GM12878 (cell line): ENCODE measurements around the gene TMBIM6. TPM values are rescaled to one million over a fixed set of nuclear protein-coding genes. Genes with fewer than 3 reads are reported as not detected.

ENCODE experiments used
- ATAC-seq: fragments of 200-7000 bp; cut with Tn5 transposase; 3 replicates; pipeline ENCODE4 v1.9.1; 2020; ENCODE audit warnings: mild to moderate bottlenecking, moderate library complexity
- BruUV-seq: library from RNA; stranded (reverse); fragments of 400-500 nt; replicated peaks from 2 replicates; lab custom pipeline; 2021; lab: Mats Ljungman, UMichigan
- CTCF ChIA-PET: fragments of 300-600 bp; sonication (Branson Sonifier 250); formaldehyde crosslinking; extraction: SDS; loops from one replicate; lab custom pipeline; 2021; ENCODE audit warnings: inconsistent platforms; lab: Yijun Ruan, JAX
- POLR2A ChIA-PET: fragments of 350-600 bp; formaldehyde crosslinking; extraction: SDS; loops from one replicate; lab custom pipeline; 2021; ENCODE audit warnings: inconsistent platforms; lab: Charles Lee
- RAD21 ChIA-PET: fragments of 300-600 bp; sonication (Branson Sonifier 250); formaldehyde crosslinking; loops from one replicate; lab custom pipeline; 2023; ENCODE audit warnings: antibody characterized with exemption; ENCODE audit not compliant: unreplicated experiment; lab: Charles Lee
- SMC1A ChIA-PET: fragments of 300-600 bp; sonication (Branson Sonifier 250); formaldehyde crosslinking; loops from one replicate; lab custom pipeline; 2023; ENCODE audit not compliant: unreplicated experiment, uncharacterized antibody; lab: Charles Lee
- DNase-seq: peaks from one replicate; pipeline ENCODE4 v3.0.0-alpha.2; 2011; ENCODE audit warnings: low read depth, low spot score
- FAIRE-seq: peaks from 3 replicates; lab custom pipeline; 2011; peaks lifted over from hg19 to GRCh38; lab: Jason Lieb, UNC
- H2AFZ ChIP-seq: 2 replicates; pipeline ENCODE4 v1.6.0; 2011; ENCODE audit warnings: low read depth, low read length, control low read depth; ENCODE audit not compliant: control insufficient read depth
- H3K27ac ChIP-seq: 2 replicates; pipeline ENCODE4 v1.5.1; 2011; ENCODE audit warnings: control low read depth; ENCODE audit not compliant: control insufficient read depth, insufficient read depth
- H3K27me3 ChIP-seq, 2 experiments: replicated peaks in 1 of 2; 2 replicates each; pipeline versions ENCODE4 v1.6.0 to v1.6.1; 2011; ENCODE audit warnings: low read length in 1 of 2; ENCODE audit not compliant: control insufficient read depth in 2 of 2, insufficient read depth in 2 of 2
- H3K36me3 ChIP-seq, 2 experiments: 2 replicates each; pipeline ENCODE4 v1.5.1; 2011; ENCODE audit warnings: low read length in 1 of 2; ENCODE audit not compliant: control insufficient read depth in 2 of 2, insufficient read depth in 2 of 2
- H3K4me1 ChIP-seq: 2 replicates; pipeline ENCODE4 v1.6.1; 2011; ENCODE audit warnings: mild to moderate bottlenecking, low read length, moderate library complexity, mixed read lengths; ENCODE audit not compliant: control insufficient read depth, insufficient read depth
- H3K4me2 ChIP-seq: 2 replicates; pipeline ENCODE4 v1.6.0; 2011; ENCODE audit warnings: control low read depth; ENCODE audit not compliant: control insufficient read depth, insufficient read depth
- H3K4me3 ChIP-seq: fragments of 200-600 bp; sonication (generic); 2 replicates; pipeline ENCODE4 v1.5.1; 2016
- H3K79me2 ChIP-seq: 2 replicates; pipeline ENCODE4 v1.6.0; 2011; ENCODE audit warnings: low read length; ENCODE audit not compliant: control insufficient read depth, insufficient read depth
- H3K9ac ChIP-seq: 2 replicates; pipeline ENCODE4 v1.8.0; 2011; ENCODE audit warnings: low read length, control low read depth, mixed read lengths; ENCODE audit not compliant: control insufficient read depth, insufficient read depth
- H3K9me3 ChIP-seq: replicated peaks from 3 replicates; pipeline ENCODE4 v1.5.1; 2011; ENCODE audit warnings: mild to moderate bottlenecking, low read length; ENCODE audit not compliant: control insufficient read depth, insufficient read depth
- H4K20me1 ChIP-seq: 2 replicates; pipeline ENCODE4 v1.6.0; 2011; ENCODE audit not compliant: control insufficient read depth, insufficient read depth
- CREM ChIP-seq: IDR thresholded peaks from 2 replicates; pipeline ENCODE4 v1.6.1; 2014; ENCODE audit warnings: antibody characterized with exemption, low read depth
- HSF1 ChIP-seq: fragments of 150-350 bp; IDR thresholded peaks from 2 replicates; pipeline ENCODE4 v1.6.1; 2014; ENCODE audit warnings: mild to moderate bottlenecking, low read depth, low read length
- MLLT1 ChIP-seq: fragments of 450-650 bp; IDR thresholded peaks from 2 replicates; pipeline ENCODE4 v1.6.1; 2016; ENCODE audit warnings: mild to moderate bottlenecking
- POLR2A ChIP-seq: IDR thresholded peaks from 2 replicates; pipeline ENCODE4 v1.6.1; 2011; ENCODE audit warnings: low read depth, mild to moderate bottlenecking, low read length
- POLR2AphosphoS5 ChIP-seq: IDR thresholded peaks from 2 replicates; pipeline ENCODE4 v1.6.1; 2011; ENCODE audit warnings: mild to moderate bottlenecking, low read length, inconsistent platforms
- SREBF1 ChIP-seq: IDR thresholded peaks from 2 replicates; pipeline ENCODE4 v1.6.1; 2012; ENCODE audit warnings: mild to moderate bottlenecking, low read length
- WGBS: methylation state at CpG from one replicate; pipeline ENCODE4 v1.1.6; 2016; ENCODE audit warnings: low lambda C conversion rate; ENCODE audit not compliant: insufficient replicate concordance, insufficient coverage; ENCODE audit errors: missing lambda C conversion rate; 5-methylcytosine and 5-hydroxymethylcytosine counted together
- in situ Hi-C: fragments of 300-500 bp; cut with MboI; formaldehyde crosslinking; loops from 9 replicates; pipeline ENCODE4 v1.14.3; 2018; ENCODE audit warnings: mixed read lengths
- intact Hi-C: fragments of 100-400 bp; cut with micrococcal nuclease; formaldehyde crosslinking; loops from one replicate; pipeline ENCODE4 v1.14.2; 2022; ENCODE audit not compliant: unreplicated experiment
- polyA plus RNA-seq, 11 experiments: library from polyadenylated mRNA; depleted of rRNA in 4 of 11; unstranded in 6 of 11; stranded (reverse) in 5 of 11; fragments of >200 nt; fragmentation: Nextera tagmentation in 4 of 11; fragmentation: Illumina TruSeq in 1 of 11; extraction: Ambion mirVana in 4 of 11; extraction: Trizol in 1 of 11; gene quantifications; 1 replicate in 1 of 11; 2 replicates in 10 of 11; pipeline versions ENCODE4 v1.2.1 to v1.2.3, GENCODE V29; 2011 to 2016; ENCODE audit warnings: inconsistent platforms in 2 of 11, missing spikeins in 2 of 11, low read depth in 1 of 11
- total RNA-seq, 4 experiments: library from RNA; depleted of rRNA in 3 of 4; stranded (reverse); fragments of >200 nt in 3 of 4; fragmentation: Illumina TruSeq in 1 of 4; extraction: Trizol in 1 of 4; gene quantifications; 2 replicates each; pipeline versions ENCODE4 v1.2.1 to v1.2.3, GENCODE V29; 2013 to 2021

TMBIM6 gene
- total and polyA plus RNA-seq, 10 of the 15 experiments (the other 5 are each of a cell fraction or from before 2014, with no cell fraction given), result 224 to 1,192 (median 379) TPM

- 63% methylated on average over 5 of the region's 5 CpGs for WGBS
- ChIA-PET POLR2A (no interaction called here), SMC1A (no interaction called here), CTCF (no interaction called here), RAD21 (no interaction called here)
- Histone ChIP-seq H3K27me3 (no peaks in the 10 kb centered on the region), H3K4me3 (no peak overlapping the region), H3K36me3 (peaks cover 0 to 3% of the 10 kb centered on the region in 2 experiments; a peak in 2 of 4 replicates), H3K9ac (no peak overlapping the region), H3K9me3 (no peaks in the 10 kb centered on the region), H3K79me2 (no peaks in the 10 kb centered on the region), H3K27ac (no peak overlapping the region), H3K4me2 (no peak overlapping the region), H4K20me1 (no peaks in the 10 kb centered on the region), H3K4me1 (no peaks in the 10 kb centered on the region), H2AFZ (no peak overlapping the region)
- in situ Hi-C loops (no loop called here), intact Hi-C loops (no loop called here)
- ATAC-seq (no peak), FAIRE-seq (no peak), DNase-seq (no peak)
- TF ChIP-seq POLR2AphosphoS5, result no peak
- no peak for TF ChIP-seq HSF1
- TF ChIP-seq MLLT1, result no peak
- no peak for TF ChIP-seq SREBF1
- TF ChIP-seq POLR2A, result peak; percentile 46; the same call in 1 of the 2 replicates
- no peak for TF ChIP-seq CREM
- no TSS peak for BruUV-seq
Observed at GRCh38 chr12:49794021-49794420, 52.7 kb downstream of the TMBIM6 start.
